Measurements from ENCODE around the gene TBL1X. TPM values are rescaled to one million over a fixed set of nuclear protein-coding genes. Genes with fewer than 3 reads are reported as not detected.
"Not testable (repeated sequence)": the region's sequence is repeated elsewhere in the genome, so short reads cannot be mapped to it uniquely, and the experiment has no call there.

Gene TBL1X
- total RNA-seq, 3 donors from 2014 or later: 18.6 to 24.6 (median 20.0) TPM

GRCh38 chrX:9429767-9430166 lies 35.1 kb upstream of the TBL1X start:
- H3K27ac ChIP-seq: no peak overlapping the region
- intact Hi-C loops (cut with DNase I; ENCODE audit: low total_unique reads): no loop called here
- TF ChIP-seq POLR2A (IDR thresholded peaks at IDR 0.05) (no peak), CTCF (IDR thresholded peaks at IDR 0.05) (no peak), POLR2AphosphoS5 (IDR thresholded peaks at IDR 0.05) (no peak)
- no peaks in the 10 kb centered on the region for H3K36me3 ChIP-seq
- H3K4me1 ChIP-seq: no peaks in the 10 kb centered on the region
- H3K4me3 ChIP-seq: no peak overlapping the region
- no peak for DNase-seq (ENCODE audit: low spot score in 2 of 2)
- no peaks in the 10 kb centered on the region for H3K27me3 ChIP-seq
- peaks cover 0 to 5% of the 10 kb centered on the region in 2 donors for H3K9me3 ChIP-seq

DNA sequence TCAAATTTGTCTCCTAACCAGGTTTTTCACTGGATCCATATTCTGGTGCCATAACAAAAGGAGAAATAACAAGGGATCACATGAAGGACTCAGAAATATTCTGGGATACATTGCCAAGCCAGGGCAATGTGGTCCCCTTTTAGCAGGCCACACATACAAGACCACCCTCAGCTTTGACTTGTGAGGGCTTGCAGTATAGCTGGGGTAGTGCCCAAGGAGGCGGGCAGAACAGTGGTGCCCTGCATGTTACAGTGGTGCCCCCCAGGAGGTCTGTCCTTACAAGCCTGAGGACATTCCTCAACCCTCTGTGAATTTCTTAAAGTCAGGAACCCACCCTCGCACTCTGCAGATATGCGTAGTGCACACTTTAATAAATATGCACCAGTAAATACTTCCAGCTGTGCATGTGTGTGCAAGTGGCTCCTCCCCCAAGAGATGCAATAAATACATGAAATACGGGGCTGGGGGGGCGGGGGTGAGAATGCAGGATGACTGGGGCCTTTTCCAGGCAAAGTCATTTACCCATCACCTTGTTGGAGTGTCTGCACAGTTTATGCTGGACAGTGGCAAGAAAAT lies 34.4 kb upstream of the TBL1X start:
- DNase-seq (ENCODE audit: low spot score in 2 of 2): no peak
- TF ChIP-seq POLR2A (IDR thresholded peaks at IDR 0.05): no peak
- TF ChIP-seq POLR2AphosphoS5 (IDR thresholded peaks at IDR 0.05): no peak
- TF ChIP-seq CTCF (IDR thresholded peaks at IDR 0.05): no peak
- Histone ChIP-seq H3K36me3 (no peaks in the 10 kb centered on the region), H3K27ac (no peak overlapping the region), H3K9me3 (no peaks in the 10 kb centered on the region), H3K4me3 (no peak overlapping the region), H3K27me3 (no peaks in the 10 kb centered on the region), H3K4me1 (no peaks in the 10 kb centered on the region)
- intact Hi-C loops (cut with DNase I; ENCODE audit: low total_unique reads): no loop called here

DNA sequence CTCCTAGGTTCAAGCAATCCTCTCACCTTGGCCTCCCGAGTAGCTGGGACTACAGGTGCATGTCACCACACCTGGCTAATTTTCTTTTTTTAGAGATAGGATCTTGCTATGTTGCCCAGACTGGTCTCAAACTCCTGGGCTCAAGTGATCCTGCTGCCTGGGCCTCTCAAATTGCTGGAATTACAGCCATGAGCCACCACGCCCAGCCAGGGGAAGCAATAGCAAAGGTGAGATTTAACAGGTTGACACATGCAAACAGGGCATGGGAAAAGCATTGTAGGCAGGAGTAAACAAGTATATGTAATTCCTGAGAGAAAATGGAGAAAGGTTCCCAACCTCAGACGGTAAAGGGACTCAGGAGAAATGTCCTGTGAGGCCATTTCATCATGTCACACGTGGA lies 33.6 kb upstream of the TBL1X start:
- no peaks in the 10 kb centered on the region for H3K9me3 ChIP-seq
- H3K36me3 ChIP-seq: no peaks in the 10 kb centered on the region
- TF ChIP-seq POLR2AphosphoS5 (IDR thresholded peaks at IDR 0.05) (no peak), CTCF (IDR thresholded peaks at IDR 0.05) (no peak), POLR2A (IDR thresholded peaks at IDR 0.05) (no peak)
- DNase-seq (ENCODE audit: low spot score in 2 of 2): no peak
- no peak overlapping the region for H3K4me3 ChIP-seq
- no peaks in the 10 kb centered on the region for H3K4me1 ChIP-seq
- intact Hi-C loops (cut with DNase I; ENCODE audit: low total_unique reads): no loop called here
- H3K27me3 ChIP-seq: no peaks in the 10 kb centered on the region
- no peak overlapping the region for H3K27ac ChIP-seq

DNA sequence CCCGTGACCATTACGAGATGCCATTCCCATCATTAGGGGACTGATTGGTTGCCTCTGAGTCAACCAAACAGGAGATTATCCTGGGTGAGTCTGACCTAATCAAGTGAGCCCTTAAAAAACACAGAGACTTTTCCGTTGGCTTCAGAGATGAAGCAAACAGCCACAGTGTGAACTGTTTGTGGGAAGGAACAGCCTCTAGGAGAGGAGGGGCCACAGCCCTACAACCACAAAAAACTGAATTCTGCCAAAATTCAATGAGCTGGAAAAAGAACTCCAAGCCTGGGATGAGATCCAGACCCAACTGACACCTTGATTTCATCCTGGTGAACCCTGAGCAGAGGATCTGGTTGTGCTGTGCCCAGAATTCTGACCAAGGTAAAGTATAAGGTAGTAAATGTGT lies 31.3 kb upstream of the TBL1X start:
- TF ChIP-seq CTCF (IDR thresholded peaks at IDR 0.05) (no peak), POLR2AphosphoS5 (IDR thresholded peaks at IDR 0.05) (no peak), POLR2A (IDR thresholded peaks at IDR 0.05) (no peak)
- Histone ChIP-seq H3K9me3 (no peaks in the 10 kb centered on the region), H3K27me3 (no peaks in the 10 kb centered on the region), H3K4me3 (no peak overlapping the region), H3K27ac (no peak overlapping the region), H3K36me3 (no peaks in the 10 kb centered on the region), H3K4me1 (no peaks in the 10 kb centered on the region)
- no peak for DNase-seq (ENCODE audit: low spot score in 2 of 2)
- intact Hi-C loops (cut with DNase I; ENCODE audit: low total_unique reads): no loop called here

DNA sequence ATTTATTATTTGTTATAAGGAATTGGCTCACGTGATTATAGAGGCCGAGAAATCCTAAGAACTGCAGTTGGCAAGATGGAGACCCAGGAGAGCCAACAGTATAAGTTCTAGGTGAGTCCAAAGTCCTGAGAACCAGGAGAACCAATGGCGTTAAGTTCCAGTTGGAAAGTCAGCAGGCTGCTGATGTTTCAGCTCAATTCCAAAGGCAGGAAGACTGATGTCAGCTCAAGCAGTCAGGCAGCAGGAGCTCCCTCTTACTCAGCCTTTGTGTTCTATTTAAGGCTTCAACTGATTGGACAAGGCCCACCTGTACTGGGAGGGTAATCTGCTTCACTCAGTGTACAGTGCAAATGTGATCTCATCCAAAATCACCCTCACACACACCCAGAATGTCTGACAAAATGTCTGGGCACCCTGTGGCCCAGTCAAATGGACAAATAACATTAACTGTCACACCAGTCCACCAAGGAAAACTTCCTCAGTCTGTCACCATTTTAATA lies 30.8 kb upstream of the TBL1X start:
- no peak for DNase-seq (ENCODE audit: low spot score in 2 of 2)
- Histone ChIP-seq H3K27me3 (no peaks in the 10 kb centered on the region), H3K4me3 (no peak overlapping the region), H3K4me1 (no peaks in the 10 kb centered on the region), H3K27ac (no peak overlapping the region), H3K9me3 (no peaks in the 10 kb centered on the region), H3K36me3 (no peaks in the 10 kb centered on the region)
- intact Hi-C loops (cut with DNase I; ENCODE audit: low total_unique reads): no loop called here
- TF ChIP-seq CTCF (IDR thresholded peaks at IDR 0.05): no peak

- H3K4me3 ChIP-seq; H3K9me3 ChIP-seq; H3K36me3 ChIP-seq; DNase-seq (ENCODE audit: low spot score in 2 of 2); intact Hi-C loops (cut with DNase I; ENCODE audit: low total_unique reads); H3K4me1 ChIP-seq; H3K27me3 ChIP-seq; H3K27ac ChIP-seq: not testable (repeated sequence)
Observed at GRCh38 chrX:9435086-9435485, 29.8 kb upstream of the TBL1X start.

Data from breast epithelium (tissue), 4 donors.